ENCODE measurements around the gene SECISBP2.
"Not testable (repeated sequence)": the region's sequence is repeated elsewhere in the genome, so short reads cannot be mapped to it uniquely, and the experiment has no call there.

SECISBP2 gene, protein sequence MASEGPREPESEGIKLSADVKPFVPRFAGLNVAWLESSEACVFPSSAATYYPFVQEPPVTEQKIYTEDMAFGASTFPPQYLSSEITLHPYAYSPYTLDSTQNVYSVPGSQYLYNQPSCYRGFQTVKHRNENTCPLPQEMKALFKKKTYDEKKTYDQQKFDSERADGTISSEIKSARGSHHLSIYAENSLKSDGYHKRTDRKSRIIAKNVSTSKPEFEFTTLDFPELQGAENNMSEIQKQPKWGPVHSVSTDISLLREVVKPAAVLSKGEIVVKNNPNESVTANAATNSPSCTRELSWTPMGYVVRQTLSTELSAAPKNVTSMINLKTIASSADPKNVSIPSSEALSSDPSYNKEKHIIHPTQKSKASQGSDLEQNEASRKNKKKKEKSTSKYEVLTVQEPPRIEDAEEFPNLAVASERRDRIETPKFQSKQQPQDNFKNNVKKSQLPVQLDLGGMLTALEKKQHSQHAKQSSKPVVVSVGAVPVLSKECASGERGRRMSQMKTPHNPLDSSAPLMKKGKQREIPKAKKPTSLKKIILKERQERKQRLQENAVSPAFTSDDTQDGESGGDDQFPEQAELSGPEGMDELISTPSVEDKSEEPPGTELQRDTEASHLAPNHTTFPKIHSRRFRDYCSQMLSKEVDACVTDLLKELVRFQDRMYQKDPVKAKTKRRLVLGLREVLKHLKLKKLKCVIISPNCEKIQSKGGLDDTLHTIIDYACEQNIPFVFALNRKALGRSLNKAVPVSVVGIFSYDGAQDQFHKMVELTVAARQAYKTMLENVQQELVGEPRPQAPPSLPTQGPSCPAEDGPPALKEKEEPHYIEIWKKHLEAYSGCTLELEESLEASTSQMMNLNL

DNA sequence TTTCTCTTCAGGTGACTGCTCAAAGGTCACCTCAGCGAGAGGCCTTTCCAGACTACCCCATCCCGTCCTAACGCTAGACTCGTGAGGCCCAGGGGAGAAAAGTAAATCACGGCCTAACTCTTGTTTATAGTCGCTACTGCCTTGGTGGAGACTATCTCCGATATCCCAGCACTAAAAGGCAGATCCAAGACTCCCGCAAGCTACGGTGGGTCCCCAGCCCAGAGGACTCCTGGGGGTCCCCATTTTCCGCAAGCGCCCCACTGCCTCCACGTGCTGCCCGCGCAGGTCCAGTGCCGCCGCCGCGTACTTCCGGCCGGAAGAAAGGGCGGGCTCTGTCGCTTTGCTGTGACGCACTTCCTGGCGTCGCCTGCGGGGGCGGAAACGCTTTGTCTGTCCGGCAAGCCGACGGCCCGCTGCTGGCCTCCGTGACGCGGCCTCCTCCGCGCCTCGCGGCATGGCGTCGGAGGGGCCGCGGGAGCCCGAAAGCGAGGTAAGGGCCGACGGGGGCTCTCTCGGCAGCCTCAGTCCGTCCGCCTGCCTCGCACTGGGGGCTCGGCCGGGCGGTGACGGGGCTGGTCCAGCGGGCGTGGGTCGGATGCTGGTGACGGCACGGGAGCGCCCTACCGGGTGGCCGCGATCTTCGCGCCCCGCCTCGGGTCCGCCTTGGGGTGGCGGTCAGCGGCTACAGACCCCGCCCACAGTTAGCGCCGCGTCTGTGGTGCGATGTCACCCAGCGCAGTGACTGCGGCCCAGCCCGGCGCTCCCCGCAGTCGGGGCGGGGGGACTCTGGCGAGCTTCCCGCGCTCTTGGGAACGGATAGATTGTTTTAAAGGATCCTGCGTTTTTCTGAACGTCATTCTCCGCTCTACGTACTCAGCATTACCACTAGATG, at the start of gene SECISBP2:
Gene SECISBP2, plus strand, starts transcription at position 378 of the 892 bp plus-strand sequence. Its CDS starts 77 bp downstream, at position 455.
- peak; percentile 92 to 94 for DNase-seq

DNA sequence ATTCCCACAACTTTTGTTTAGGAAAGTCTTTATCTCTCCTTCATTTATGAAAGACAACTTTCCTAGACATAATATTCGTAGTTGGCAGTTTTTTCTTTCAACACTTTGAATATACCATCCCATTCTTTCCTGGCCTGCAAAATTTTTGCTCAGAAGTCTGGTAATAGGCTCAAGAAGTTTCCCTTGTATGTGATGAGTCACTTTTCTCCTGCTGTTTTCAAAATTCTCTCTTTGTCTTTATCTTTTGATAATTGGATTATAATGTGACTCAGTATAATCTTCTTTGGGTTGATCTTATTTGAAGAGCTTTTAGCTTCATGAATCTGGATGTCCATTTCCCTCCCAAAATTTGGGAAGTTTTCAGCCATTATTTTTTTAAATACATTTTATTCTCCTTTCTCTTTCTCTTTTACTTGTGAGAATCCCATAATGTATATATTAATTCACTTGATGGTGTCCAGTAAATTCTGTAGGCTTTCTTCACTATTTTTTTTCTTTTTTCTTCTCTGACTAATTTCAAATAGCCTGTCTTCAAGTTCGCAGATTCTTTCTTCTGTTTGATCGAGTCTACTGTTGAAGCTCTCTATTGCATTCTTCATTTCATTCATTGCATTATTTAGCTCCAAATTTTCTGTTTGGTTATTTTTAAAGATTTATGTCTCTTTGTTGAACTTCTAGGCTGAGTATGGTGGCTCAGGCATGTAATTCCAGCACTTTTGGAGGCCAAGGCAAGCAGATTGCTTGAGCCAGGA, 44.6 kb upstream of the SECISBP2 start:
- no peak for DNase-seq

DNA sequence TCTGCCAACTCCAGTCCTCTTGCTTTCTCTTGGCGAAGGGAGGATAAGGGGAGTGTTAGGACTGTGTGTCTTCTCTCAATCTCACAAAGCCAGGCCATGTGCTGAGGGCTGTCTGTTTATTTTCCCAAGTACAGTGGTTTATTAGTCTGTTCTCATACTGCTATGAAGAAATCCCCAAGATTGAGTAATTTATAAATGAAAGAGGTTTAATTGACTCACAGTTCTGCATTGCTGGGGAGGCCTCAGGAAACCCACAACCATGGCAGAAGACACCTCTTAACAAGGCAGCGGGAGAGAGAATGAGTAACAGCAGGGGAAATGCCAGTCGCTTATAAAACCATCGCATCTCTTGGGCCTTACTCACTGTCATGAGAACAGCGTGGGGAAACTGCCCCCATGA, 43.5 kb upstream of the SECISBP2 start:
- no peak for DNase-seq

DNA sequence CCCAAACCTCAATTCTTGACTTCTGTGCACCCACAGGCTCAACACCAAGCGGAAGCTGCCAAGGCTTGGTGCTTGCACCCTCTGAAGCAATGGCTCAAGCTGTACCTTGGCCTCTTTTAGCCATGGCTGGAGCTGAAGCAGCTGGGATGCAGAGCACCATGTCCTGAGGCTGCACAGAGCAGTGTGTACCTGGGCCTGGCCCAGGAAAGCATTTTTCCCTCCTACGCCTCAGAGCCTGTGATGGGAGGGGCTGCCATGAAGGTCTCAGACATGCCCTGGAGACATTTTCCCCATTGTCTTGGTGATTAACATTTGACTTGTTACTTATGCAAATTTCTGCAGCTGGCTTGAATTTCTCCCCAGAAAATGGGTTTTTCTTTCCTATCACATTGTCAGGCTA, 42.3 kb upstream of the SECISBP2 start:
- DNase-seq, result not testable (repeated sequence)

DNA sequence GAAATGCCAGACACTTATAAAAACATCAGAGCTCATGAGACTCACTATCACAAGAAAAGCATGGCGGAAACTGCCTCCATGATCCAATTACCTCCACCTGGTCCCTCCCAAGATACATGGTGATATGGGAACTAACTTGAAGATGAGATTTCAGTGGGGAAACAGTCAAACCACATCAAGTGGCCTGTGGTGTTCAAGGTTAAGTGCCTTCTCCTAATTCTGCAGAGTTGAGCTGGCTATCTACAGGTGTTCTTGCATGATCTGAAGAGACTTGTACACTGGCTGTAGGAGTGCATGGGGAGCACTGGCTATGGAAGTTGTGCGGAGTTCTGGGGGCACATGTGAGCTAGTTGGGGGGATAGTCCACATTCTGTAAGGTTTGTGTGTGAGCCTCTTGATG, 41.3 kb upstream of the SECISBP2 start:
- DNase-seq, result no peak

DNA sequence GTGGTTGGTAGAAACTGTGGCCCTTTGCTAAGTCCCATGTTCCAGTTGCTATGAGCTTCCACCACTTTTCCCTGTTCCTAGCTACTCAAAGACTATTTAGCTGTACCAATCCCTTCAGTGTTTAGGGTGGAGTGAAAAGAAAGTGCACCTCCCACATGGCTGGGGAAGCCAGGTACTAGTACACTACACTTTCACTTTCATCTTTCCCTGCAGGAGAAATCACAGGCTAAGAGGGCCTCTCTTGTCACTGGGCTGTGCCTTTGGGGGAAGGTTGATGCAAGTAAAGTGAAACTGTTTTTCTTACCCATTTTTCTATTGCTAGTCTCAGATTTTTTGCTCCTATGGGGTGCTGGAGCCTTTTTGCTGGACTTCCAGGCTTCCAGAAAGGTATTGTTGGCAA, 40.8 kb upstream of the SECISBP2 start:
- DNase-seq, result peak in 1 of 2 experiments; percentile 33

DNA sequence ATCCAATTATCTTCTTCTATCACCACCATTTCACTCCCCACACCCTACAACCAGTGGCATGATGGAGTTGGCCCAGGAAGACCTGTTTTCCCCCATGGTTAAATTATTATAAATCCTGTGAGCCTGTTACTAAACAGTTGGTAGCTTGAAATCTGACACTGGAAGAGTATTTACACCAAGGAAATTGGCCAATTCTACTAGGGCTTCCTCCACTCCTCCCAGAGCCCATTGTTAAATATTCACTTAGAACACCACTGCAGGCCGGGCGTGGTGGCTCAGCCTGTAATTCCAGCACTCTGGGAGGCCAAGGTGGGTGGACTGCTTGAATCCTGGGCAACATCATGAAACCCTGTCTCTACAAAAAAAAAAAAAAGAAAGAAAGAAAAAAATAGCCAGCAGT, 39.7 kb upstream of the SECISBP2 start:
- no peak for DNase-seq

DNA sequence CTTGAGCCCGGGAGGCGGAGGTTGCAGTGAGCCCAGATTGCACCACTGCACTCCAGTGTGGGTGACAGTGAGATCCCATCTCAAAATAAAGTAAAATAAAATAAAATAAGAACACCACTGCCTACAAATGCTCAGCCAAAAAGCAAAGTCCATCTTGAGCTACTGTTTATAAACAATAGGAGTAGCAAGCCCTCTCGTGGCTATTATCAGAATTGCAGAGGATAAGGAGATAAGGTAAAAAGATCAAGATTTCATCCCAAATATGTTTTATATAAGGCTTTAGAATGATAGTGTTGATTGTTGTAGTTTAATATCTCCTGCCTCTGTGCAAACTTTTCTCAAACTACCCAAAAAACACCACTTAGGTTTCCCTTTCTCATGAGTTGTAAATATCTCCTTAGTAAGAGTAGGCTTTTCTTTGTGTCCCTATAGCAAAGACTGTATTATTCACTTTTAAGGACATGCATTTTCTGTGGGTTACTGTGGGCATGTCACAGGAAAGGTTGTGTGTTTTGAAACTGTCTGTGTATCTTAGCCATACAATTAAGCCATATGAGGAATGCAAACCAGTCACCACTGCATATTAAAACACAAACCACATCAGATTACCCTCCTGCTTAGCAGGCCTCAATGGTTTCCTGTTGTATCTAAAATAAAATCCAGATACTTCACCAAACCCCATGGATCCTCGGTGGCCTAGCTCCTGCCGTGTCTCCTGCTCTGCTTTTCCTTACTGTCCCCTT, 39.1 kb upstream of the SECISBP2 start:
- DNase-seq, result no peak

DNA sequence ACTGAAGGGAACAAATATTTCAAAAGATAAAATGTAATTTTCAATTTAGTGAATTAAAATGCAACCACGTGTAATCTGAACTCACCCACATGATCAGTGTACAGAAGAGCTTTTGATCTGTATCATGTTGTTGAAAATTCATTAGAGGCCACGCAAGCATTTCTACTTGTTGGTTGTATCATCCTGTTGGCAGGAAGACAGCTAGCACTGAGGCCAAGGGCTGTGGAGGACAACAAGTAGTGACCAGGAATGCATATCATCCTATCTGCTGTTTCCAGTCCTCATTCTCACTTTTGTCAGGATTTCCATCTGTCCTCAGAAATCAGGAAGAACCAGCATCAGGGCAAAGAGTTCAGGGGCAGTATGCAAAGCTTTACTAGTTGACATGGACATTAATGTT, 37.2 kb upstream of the SECISBP2 start:
- DNase-seq, result no peak

DNA sequence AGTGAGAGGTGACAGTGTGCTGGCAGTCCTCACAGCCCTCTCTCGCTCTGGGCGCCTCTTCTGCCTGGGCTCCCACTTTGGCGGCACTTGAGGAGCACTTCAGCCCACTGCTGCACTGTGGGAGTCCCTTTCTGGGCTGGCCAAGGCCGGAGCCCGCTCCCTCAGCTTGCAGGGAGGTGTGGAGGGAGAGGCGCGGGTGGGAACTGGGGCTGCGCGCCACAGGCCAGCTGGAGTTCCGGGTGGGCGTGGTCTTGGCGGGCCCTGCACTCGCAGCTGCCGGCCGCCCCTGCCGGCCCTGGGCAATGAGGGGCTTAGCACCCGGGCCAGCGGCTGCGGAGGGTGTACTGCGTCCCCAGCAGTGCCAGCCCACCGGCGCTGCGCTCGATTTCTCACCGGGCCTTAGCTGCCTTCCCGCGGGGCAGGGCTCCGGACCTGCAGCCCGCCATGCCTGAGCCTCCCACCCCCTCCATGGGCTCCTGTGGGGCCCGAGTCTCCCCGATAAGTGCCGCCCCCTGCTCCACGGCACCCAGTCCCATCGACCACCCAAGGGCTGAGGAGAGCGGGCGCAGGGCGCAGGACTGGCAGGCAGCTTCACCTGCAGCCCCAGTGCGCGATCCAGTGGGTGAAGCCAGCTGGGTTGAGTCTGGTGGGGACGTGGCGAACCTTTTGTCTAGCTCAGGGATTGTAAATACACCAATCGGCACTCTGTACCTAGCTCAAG, 35.9 kb upstream of the SECISBP2 start:
- DNase-seq, result not testable (repeated sequence)

DNA sequence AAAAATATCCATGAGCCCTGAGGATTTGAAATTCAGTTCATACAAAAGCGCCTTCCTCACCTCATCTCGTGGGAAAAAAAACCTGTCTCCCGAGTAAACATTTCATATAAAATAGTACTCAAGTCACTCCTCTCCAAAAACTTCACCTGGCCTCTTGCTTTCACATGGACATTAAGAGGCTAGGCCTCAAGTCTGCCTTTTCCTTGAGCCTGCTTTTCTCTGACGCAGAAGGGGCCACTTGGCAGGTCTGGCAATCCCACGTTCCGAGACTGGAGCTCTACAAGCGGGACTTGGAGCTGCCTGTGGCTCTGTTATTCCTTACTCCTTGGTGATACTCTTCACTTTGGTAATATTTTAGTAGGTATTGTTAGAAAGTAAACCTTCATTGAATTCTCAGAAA, 34.2 kb upstream of the SECISBP2 start:
- no peak for DNase-seq

DNA sequence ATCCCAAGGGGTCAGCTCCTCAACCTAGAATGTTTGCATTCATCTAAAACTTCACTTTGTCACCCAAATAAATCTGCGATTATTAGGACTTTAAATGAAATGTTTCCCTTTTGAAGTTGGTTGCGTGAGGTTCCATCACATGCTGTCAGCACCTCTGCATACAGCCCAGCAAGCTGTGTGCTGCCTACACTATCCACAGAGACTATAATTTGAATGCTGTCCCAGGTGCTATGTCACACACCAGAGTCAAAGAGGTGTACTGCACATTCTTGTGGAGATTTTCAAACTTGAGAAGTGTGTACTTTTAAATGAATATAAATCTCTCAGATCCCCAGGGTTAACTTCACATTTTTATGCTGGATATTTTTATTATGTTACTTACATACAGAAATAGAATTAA, 26.6 kb upstream of the SECISBP2 start:
- no peak for DNase-seq

DNA sequence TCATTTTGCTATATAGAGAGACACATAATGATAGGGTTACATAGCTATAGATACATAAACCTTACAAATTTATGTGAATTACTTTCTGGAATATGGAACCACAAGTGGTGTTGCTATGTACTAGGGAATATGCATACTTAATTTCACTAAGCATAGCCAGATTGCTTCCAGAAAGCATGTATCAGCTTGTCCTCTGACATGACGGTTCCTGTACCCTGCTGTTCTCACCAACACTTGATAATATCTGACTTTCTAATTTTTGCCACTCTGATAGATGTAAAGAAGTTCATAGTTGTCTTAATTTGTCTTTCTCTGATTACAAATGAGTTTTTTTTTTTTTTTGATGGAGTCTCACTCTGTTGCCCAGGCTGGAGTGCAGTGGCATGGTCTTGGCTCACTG, 25.3 kb upstream of the SECISBP2 start:
- no peak for DNase-seq

DNA sequence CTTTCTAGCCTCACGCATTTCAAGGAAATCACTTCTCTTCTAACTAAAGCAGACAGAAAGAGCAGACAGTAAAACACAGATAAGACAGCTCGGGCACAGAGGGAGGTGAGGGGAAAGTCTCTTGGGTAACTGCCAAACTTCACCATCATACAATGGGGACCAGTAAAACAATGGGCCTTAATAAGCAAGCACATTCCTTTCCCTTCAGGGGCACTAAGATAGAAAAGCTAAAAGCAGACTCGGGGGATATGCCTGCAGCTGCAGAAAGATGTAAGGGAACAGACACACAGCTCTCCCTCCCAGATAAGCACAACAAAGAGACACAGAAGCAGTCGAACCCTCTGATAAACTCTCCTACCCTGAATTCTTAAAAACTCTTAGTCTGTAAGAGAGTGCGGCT, 22.9 kb upstream of the SECISBP2 start:
- no peak for DNase-seq

DNA sequence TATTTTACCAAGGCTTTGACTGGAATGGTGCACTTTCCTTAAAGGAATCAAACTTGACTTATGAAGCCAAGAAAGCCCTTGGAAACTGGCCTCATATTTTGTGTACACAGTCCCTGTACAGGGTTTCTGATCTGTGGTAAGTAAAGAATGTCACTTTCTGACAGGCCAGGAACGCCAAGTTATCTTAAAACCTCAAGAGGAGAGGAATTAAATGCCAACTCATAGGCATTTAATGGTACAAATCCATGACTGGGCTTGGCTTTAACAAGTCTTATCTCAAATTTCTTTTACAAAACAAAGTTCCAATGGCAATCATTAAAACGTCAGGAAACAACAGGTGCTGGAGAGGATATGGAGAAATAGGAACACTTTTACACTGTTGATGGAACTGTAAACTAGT, 16.3 kb upstream of the SECISBP2 start:
- not testable (repeated sequence) for DNase-seq

DNA sequence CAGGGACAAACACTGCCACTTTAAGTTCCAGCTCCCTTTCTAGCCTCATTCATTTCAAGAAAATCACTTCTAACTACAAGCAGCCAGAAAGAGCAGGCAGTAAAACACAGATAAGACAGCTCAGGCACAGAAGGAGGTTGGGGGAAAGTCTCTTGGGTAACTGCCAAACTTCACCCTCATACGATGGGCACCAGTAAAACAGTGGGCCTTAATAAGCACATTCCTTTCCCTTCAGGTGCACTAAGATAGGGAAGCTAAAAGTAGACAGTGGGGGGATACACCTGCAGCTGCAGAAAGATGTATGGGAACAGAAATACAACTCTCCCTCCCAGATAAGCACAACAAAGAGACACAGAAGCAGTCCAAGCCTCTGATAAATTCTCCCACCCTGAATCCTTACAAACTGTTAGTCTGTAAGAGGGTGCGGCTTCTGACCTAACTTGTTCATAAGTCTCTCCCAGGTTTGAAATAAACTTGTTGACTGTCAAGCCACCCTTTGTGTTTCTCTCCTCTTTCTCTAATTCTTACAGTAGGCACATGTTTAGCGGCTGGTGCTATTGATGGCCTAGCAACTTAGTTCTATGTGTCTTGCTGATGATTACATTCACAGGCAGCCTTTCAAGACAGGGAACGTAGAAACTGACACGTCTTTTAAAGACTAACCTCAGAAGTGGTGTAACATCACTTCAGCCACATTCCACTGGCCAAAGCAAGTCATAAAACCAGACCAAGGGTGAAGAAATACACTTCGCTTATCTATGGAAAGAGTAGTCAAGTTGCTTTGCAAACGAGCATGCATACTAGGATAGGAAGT, 14.1 kb upstream of the SECISBP2 start:
- DNase-seq, result no peak

DNA sequence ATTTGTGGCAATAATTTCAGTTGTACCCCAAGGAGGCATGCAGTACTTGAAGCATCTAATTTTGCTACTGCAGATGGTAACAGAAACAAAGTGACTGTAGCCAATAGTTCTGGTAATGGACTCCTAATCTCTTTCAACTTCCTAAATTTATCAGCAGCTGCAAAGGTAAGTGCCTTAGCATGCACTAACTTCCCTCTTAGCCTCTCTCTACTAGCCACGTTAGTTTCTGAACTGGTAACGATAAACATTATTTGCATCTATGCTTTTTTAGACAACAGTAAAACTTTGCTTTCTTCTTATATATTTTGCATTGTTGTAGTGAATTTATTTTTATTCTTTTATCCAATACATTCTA, 13.5 kb upstream of the SECISBP2 start:
- DNase-seq, result no peak

DNA sequence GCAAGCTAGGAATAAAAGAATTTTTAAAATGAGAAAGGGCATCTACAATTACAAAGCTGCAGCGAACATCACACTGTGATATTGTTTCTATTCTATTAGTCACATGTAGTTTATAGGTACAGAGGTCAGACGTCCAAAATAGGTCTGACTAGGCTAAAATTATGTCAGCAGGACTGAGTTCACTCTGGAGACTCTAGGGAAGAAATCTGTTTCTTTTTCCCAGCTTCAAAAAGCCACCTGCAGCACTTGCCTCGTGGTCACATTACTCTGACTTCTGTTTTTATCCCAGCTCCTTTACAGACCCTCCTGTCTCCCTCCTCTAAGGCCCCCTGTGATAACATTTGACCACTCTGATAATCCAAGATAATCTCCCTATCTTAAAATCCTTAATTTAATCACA, 12.4 kb upstream of the SECISBP2 start:
- DNase-seq, result no peak

DNA sequence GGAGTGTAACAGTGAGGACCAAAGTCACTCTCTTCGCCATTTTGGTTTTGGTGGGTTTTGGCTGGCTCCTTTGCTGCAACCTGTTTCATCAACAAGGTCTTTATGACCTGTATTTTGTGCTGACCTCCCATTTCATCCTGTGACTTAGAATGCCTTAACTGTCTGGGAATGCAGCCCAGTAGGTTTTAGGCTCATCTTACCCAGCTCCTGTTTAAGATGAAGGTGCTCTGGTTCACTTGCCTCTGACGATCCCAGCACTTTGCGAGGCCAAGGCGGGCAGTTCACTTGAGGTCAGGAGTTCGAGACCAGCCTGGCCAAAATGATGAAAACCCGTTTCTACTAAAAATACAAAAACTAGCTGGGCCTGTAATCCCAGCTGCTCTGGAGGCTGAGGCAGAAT, 9.1 kb upstream of the SECISBP2 start:
- no peak for DNase-seq
